ENCODE data around the gene ZC3H14. TPM values are rescaled to one million over a fixed set of nuclear protein-coding genes. Genes with fewer than 3 reads are reported as not detected.

ZC3H14 gene
- total RNA-seq, 4 donors from 2014 or later: 52.8 to 71.4 (median 59.3) TPM

DNA sequence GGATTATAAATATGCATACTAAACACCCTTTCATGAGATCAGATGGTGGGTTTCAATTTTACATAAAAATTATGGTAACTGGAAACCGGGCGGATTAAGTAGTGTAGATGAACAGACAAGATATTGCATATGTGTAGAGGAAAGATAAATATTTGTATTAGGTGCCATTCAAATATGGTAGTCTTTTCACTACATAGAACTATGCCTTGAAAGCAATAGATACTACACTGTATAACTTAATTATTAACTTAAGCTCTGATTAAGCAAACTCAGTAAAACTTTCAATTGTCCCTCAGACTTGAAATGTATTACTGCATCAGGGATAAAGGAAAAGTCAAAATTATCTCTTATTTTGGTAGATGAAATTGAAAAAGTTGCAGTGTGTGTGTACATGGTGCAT lies 10.0 kb upstream of the ZC3H14 start:
- TF ChIP-seq EP300 (IDR thresholded peaks at IDR 0.05): no peak
- TF ChIP-seq POLR2A (IDR thresholded peaks at IDR 0.05): no peak
- TF ChIP-seq CTCF (IDR thresholded peaks at IDR 0.05): no peak
- H3K4me1 ChIP-seq: peaks cover 0 to 61% (median 25%) of the 10 kb centered on the region in 4 donors
- H3K9me3 ChIP-seq: no peaks in the 10 kb centered on the region
- 79 to 83% methylated on average over 2 of the region's 2 CpGs for WGBS, 2 donors
- H3K27me3 ChIP-seq: no peaks in the 10 kb centered on the region
- H3K4me3 ChIP-seq: peak overlapping the region in 1 of 4 donors; percentile 59
- H3K27ac ChIP-seq: peak overlapping the region in 3 of 4 donors; percentile 72 to 96 (median 92)
- H3K36me3 ChIP-seq: peaks cover 0 to 28% (median 5%) of the 10 kb centered on the region in 3 donors
- DNase-seq (ENCODE audit: low spot score in 2 of 2): no peak

DNA sequence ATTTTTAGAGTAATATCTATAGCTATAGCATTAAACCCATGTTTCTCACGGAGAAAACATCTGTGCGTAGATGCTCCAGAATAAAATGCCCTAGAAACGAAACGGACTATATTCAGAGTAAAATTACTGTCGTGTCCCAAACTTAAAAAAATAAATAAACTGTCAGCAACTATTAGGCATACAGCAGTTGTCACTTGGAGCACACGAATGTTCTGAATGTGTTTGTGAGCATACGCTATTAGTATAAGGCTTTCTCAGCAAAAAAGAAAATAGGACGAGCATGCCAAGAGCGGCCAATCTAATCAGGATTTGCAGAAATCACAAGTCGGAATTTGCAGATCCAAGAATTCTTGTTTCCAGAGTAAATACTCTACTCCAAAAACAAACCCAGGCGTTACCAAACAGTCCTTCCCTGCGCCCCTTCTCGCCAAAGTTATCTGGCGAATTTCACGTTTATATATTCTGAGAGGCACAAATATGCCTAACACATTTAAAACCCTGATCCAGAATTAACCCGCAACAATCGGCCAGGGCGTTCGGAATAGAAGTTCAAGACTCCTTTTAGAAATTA lies 8.9 kb upstream of the ZC3H14 start:
- Histone ChIP-seq H3K36me3 (peaks cover 0 to 17% (median 4%) of the 10 kb centered on the region in 3 donors), H3K27me3 (no peaks in the 10 kb centered on the region), H3K4me3 (peak overlapping the region; percentile 59 to 86 (median 68)), H3K4me1 (peaks cover 0 to 50% (median 25%) of the 10 kb centered on the region in 4 donors), H3K27ac (peak overlapping the region; percentile 86 to 96 (median 92)), H3K9me3 (no peaks in the 10 kb centered on the region)
- no peak for DNase-seq (ENCODE audit: low spot score in 2 of 2)
- TF ChIP-seq CTCF (IDR thresholded peaks at IDR 0.05) (no peak), POLR2A (IDR thresholded peaks at IDR 0.05) (no peak), EP300 (IDR thresholded peaks at IDR 0.05) (no peak)
- 2 to 3% methylated on average over 19 of the region's 19 CpGs for WGBS, 2 donors

- Histone ChIP-seq H3K27me3 (no peaks in the 10 kb centered on the region), H3K4me1 (peaks cover 0 to 44% (median 25%) of the 10 kb centered on the region in 4 donors), H3K27ac (peak within 1 kb of the TSS; percentile 86 to 96 (median 92)), H3K36me3 (peaks cover 0 to 10% (median 0%) of the 10 kb centered on the region in 3 donors), H3K9me3 (no peaks in the 10 kb centered on the region), H3K4me3 (peak within 1 kb of the TSS; percentile 59 to 86 (median 68))
- WGBS, 2 donors: 1% methylated on average over 75 to 79 of the region's 103 CpGs
- DNase-seq (ENCODE audit: low spot score in 2 of 2): peak; percentile 57
- TF ChIP-seq CTCF (IDR thresholded peaks at IDR 0.05) (peak in 1 of 5 experiments; percentile 17), POLR2A (IDR thresholded peaks at IDR 0.05) (peak; percentile 63 to 81), EP300 (IDR thresholded peaks at IDR 0.05) (peak in 1 of 2 donors; percentile 60)
Measured at GRCh38 chr14:88554457-88555286, 8.2 kb upstream of the ZC3H14 start, which contains the start of gene PTPN21. PTPN21 (minus strand) TSS chr14:88555007; CDS start chr14:88550417, 4,590 bp downstream.

GRCh38 chr14:88556581-88556980 lies 6.3 kb upstream of the ZC3H14 start:
- DNase-seq (ENCODE audit: low spot score in 2 of 2): no peak
- Histone ChIP-seq H3K27ac (peak overlapping the region in 2 of 4 donors; percentile 53 to 62), H3K4me1 (peaks cover 0 to 33% (median 15%) of the 10 kb centered on the region in 4 donors), H3K4me3 (no peak overlapping the region), H3K36me3 (no peaks in the 10 kb centered on the region), H3K27me3 (no peaks in the 10 kb centered on the region), H3K9me3 (no peaks in the 10 kb centered on the region)
- WGBS, 2 donors: 52 to 57% methylated on average over 3 of the region's 3 CpGs
- TF ChIP-seq POLR2A (IDR thresholded peaks at IDR 0.05) (no peak), EP300 (IDR thresholded peaks at IDR 0.05) (no peak), CTCF (IDR thresholded peaks at IDR 0.05) (no peak)

- WGBS, 2 donors: 5 to 6% methylated on average over 1 of the region's 1 CpG
- H3K36me3 ChIP-seq: no peaks in the 10 kb centered on the region
- no peak for DNase-seq (ENCODE audit: low spot score in 2 of 2)
- no peaks in the 10 kb centered on the region for H3K27me3 ChIP-seq
- H3K27ac ChIP-seq: peak overlapping the region in 1 of 4 donors; percentile 35
- no peak overlapping the region for H3K4me3 ChIP-seq
- TF ChIP-seq EP300 (IDR thresholded peaks at IDR 0.05) (no peak), CTCF (IDR thresholded peaks at IDR 0.05) (peak in 4 of 5 experiments; percentile 16 to 33 (median 22))
- no peaks in the 10 kb centered on the region for H3K9me3 ChIP-seq
- H3K4me1 ChIP-seq: peaks cover 0 to 31% (median 10%) of the 10 kb centered on the region in 4 donors
Measured at GRCh38 chr14:88559852-88560251, 3.0 kb upstream of the ZC3H14 start.

Measured in tibial nerve (tissue), 4 donors.